ENCODE measurements around the gene PATE1. TPM values are rescaled to one million over a fixed set of nuclear protein-coding genes. Genes with fewer than 3 reads are reported as not detected.
"Not testable (repeated sequence)": the region's sequence is repeated elsewhere in the genome, so short reads cannot be mapped to it uniquely, and the experiment has no call there.

The PATE1 gene, protein sequence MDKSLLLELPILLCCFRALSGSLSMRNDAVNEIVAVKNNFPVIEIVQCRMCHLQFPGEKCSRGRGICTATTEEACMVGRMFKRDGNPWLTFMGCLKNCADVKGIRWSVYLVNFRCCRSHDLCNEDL
- not detected in 2 replicates for total RNA-seq (2014; rRNA removed; shearing (Covaris generic))

DNA sequence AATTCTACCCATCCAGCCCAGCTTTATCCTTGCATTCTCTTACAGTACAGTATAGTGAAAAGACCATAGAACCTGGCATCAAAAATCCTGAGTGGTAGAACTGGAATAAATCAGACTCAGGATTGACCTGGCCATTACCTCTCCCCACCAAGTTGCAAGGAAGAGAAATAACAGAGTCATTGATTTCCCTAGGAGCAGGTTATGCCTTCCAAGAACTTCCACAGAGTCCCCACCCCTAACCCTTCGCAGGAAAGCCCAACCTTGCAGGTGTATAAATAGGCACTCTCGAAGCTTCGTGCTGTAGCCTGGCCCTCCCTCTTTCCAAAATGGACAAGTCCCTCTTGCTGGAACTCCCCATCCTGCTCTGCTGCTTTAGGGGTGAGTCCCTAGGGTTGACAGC lies at the start of gene PATE1:
Gene PATE1 (plus strand): TSS at position 301 of the 400 bp plus-strand sequence. CDS start 26 bp downstream, at position 327.
- no peak for DNase-seq (ENCODE audit: low spot score)

DNA sequence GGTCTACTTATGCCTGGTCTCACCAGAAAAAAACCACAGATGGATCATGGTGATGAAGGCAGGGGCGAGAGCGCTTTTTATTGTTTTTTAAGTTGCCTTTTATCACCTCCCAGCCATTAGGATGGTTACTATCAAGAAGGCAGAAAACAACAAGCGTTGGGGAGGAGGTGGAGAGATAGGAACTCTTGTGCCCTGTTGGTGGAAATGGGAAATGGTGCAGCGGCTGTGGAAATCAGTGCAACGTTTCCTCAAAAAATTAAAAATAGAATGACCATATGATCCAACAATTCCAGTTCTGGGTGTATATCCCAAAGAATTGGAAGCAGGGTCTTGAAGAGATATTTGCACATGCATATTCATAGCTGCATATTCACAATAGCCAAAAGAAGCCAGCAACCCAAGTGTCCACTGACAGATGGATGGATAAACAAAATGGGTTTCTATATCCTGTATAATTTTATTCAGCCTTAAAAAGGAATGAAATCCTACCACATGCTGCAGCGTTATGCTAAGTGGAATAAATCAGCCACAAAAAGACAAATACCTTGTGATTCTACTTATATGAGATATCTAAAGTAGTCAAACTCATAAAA lies 45.0 kb upstream of the PATE1 start:
- no peak for DNase-seq (ENCODE audit: low spot score)

DNA sequence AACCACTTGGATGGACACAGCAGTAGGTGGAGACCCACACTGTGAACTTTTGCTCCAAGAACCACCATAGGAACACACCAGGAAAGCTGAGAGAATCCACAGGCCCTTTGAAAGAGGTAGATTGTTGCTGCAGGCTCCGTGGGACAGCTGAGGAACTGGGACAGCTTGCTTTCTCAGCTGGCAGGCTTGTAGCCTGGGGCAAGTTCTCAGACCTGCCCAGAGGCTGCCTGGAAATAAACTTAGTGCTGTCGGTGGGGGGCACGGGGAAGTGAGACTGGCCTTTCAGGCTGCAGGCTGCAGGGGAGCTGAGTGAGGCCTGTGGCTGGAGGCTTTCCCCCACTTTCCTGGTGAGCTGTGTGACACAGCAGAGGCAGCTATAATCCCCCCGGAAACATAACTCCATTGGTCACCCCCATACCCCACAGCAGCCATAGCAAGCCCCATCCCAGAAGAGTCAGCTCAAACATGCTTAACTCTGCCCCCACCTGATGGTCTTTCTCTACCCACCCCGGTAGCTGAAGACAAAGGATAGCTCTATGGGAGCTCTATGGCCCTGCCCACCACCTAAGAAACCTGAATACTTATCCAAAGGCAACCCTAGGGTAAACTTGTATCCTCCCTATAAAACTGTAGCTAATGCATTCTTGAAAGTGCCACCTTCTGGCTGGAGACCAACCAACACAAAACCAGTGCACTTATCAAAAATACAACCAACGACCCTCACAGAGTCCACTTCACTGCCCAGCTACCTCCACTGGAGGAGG lies 44.0 kb upstream of the PATE1 start:
- no peak for DNase-seq (ENCODE audit: low spot score)

DNA sequence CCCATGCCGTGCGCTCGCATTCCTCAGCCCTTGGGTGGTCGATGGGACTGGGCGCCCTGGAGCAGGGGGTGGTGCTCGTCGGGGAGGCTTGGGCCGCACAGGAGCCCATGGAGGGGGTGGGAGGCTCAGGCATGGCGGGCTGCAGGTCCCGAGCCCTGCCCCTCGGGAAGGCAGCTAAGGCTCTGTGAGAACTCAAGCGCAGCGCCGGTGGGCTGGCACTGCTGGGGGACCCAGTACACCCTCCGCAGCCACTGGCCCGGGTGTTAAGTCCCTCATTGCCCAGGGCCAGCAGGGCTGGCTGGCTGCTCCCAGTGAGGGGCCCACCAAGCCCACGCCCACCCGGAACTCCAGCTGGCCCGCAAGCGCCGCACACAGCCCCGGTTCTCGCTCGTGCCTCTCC lies 41.4 kb upstream of the PATE1 start:
- not testable (repeated sequence) for DNase-seq (ENCODE audit: low spot score)

DNA sequence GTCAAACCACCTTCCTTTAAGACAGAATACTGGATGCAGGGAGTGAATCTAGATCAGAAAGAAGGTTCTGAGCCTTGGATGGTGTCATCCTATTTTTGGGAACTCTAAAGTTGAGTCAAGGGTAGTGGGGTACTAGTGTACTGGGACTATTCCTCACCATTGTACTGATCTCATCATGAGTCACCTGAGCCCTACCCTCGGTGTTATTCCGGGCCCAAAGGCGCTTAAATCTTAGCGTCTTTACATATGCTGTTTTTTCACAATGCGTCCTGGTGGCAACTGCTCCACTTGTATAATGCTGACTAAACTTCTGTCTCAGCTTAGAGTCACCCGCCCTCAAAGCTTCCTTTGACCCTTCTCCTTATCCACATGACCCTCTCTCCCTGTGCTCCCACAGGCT lies 25.3 kb upstream of the PATE1 start:
- DNase-seq (ENCODE audit: low spot score), result no peak

DNA sequence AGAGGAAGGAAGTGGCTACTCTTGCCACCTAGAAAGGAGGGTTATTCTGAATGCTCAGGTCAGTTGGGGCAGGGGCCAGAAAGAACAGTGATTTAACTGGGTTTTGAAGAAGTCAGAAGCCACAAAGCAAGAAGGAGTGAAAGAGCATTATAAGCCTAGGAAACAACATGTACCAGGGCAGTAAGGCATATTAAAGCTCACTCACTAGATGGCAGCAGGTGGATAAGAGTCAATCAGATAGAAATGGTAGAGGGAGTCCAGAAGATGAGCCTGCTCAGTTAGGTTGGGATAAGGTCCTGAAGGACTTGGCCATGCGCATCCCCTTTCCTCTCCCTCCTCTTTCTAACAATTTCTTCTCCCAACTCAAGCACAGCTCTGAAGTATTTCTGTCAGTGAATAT lies 22.0 kb upstream of the PATE1 start:
- DNase-seq (ENCODE audit: low spot score), result peak; percentile 50

DNA sequence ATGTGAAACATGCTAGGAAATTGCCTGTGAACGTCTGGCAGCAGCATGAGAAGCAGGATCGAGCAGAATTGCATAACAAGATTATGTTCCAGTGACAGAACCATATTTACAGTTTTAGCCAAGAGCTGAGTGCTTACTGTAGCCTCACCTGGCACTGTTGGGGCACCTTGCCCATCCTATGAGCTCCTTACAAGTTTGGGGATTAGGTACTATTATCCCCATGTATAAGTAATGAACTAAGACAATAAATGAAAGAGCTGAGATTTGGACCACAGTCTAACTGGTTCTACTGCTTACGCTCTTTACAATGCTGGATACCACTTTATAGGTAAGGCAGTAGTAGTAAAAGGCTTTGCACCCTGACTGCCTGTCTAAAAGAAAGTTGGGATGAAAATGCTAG lies 17.1 kb upstream of the PATE1 start:
- DNase-seq (ENCODE audit: low spot score), result no peak

DNA sequence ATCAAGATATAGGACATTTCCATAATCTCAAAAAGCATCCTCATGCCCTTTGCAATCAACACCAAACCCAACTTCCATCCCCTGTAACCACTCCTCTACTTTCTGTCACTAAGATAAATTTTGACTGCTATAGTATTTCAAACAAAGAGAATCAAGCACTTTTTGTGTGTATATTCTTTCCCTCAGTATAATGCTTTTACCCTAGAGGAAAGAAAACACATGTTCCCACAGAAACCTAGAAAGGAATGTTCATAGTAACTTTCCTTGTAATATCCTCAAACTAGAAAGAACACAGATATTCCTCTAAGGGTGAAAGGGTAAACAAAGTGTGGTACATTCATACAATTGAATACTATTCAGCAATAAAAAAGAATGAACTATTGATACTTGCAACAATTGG lies 5.5 kb upstream of the PATE1 start:
- DNase-seq (ENCODE audit: low spot score), result no peak

DNA sequence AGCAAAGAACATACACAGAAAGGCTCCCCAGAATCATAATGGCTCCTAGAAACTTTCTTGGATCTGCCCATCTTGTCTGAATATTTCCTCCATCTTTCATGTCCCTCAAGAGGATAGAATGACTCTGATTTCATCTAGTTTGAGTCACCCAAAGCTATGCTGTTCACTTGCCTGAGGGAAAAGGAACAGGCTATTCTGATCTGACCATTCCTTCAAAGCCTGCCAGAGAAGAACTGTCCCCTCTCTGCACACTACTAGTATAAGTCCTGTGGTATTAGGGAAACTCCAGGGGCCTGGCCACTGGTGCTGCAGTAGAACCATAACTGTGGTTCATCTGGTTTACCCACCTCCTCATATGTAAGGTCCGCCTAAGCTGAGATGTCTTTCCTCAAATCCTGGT lies 2.4 kb upstream of the PATE1 start:
- DNase-seq (ENCODE audit: low spot score), result no peak

DNA sequence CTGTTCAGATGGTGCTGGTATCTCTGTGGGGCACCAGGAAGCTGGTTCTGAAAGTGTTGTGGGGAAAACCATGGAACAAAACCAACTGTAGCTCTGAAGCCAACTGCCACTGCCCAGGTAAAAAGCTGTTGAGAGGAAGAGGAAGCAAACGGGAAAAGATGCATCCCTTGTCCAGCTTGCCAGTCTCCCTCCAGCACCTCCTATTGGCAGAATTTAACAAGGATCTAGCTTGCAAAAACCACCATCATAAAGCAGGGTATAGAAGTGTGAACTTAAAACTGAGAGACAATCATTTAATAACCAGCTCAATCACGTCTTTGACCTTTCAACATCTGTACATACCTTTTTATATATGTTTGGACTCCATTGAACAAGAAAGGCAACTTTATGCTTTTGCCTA lies 4.5 kb downstream of the PATE1 start:
- DNase-seq (ENCODE audit: low spot score), result no peak

DNA sequence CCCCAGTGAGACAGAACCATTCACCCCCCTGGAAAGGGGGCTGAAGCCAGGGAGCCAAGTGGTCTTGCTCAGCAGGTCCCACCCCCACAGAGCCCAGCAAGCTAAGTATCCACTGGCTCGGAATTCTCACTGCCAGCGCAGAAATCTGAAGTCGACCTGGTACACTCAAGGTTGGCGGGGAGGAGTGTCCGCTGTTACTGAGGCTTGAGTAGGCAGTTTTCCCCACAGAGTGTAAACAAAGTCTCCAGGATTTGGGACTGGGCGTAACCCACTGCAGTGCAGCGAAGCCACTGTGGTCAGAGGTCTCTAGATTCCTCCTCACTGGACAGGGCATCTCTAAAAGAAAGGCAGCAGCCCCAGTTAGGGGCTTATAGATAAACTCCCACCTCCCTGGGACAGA lies 10.0 kb downstream of the PATE1 start:
- DNase-seq (ENCODE audit: low spot score), result no peak

DNA sequence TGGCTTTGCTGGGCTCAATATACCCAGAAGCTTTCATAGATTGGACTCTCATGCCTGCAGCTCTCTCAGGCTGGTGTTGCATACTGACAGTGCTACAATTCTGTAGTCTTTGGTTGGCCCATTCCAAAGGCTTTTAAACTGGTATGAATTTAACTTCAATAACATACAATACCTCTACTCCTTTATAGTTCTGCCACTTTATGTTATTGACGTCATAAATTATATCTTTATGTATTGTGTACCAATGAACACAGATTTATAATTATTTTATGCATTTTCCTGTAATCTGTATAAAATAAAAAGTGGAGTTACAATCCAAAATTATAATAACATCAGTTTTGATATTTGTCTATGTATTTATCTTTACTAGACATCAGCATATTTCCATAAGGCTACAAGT lies 16.4 kb downstream of the PATE1 start:
- DNase-seq (ENCODE audit: low spot score), result no peak

DNA sequence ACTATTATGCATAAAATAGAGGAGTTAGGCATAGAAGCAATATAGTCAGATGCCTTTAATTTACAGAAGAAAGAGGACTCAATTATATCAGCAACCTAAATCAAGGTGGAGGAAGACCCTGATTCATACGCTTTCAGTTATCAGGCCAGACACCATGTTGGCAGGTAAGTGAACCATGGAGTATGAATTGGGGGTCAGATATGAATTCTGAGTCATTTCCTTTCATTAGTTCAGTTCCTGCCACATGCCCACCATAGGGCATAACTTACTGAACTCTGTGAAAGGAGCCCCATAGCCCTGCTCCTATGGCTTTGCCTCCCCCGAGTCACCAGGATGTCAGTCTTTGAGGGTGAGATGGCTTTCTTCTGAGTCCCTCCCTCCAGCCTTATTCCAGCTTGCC lies 17.4 kb downstream of the PATE1 start:
- no peak for DNase-seq (ENCODE audit: low spot score)

DNA sequence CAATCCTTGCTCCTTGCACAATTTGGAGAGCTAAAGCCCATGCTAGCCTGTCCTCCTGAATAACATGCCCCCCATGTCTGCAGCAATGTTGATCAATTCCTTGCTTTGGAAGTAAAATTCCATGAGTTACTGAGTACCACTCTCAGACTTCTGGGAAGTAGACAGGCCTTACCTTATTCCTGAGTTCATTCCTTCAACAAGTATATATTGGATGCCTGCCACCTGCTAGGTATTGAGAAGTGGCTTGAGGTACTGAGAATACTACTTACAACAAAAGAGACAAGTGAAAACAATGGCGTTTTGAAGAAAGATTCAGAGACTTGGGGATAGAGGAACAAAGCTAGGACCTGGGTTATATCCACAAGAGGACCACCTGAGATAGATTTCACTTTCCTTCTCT lies 20.2 kb downstream of the PATE1 start:
- DNase-seq (ENCODE audit: low spot score), result no peak

DNA sequence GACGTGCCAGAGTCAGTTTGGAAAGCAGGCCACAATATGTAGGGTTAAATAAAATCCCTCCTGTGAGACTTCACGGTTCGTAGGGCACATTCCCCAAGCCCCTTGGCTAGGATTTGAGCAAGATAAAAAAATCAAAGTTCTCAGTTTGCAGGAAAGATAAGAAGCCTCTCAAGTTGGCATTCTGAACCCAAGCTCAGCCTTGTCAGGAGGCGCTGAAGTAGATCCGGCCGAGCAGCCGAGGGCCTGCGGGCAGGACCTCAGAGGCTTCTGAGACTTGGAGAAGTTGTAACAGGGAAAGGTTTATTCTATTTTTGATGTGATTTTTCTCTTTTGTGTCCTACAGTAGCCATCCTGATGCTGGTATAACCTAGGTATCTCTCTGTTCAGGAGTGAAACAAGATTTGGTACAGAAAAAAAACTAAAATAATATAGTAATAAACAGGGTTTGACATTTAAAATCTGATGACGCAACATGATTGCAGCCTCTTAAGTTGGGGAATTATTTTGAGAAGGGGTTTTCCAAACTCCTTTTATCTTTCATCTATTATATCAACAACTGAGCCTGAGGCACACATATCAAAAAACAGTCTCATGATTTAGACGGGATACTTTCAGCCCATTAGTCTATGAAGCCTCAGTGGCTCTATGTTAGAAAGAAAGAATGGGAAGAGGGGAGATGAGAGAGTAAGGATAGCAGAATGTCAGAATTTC lies 22.4 kb downstream of the PATE1 start:
- DNase-seq (ENCODE audit: low spot score), result no peak

DNA sequence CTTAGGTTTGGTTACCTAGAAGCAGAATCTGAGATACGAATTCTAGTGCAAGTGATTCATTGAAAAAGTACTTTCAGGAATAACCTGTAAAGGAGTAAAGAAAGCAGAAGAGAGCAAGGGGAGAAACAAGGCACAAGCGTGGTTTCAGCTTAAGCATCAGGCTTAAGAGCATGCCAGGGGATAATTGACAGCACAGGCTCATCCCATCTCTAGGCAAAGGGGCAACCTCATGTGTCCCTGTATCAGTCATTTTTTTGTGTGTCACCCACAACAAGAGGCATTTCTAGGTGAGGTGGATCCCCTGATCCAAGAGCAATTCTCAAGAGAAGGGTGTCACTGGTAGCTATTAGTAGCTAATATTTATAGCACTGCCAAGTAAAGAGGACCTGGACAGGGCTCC lies 24.5 kb downstream of the PATE1 start:
- no peak for DNase-seq (ENCODE audit: low spot score)

DNA sequence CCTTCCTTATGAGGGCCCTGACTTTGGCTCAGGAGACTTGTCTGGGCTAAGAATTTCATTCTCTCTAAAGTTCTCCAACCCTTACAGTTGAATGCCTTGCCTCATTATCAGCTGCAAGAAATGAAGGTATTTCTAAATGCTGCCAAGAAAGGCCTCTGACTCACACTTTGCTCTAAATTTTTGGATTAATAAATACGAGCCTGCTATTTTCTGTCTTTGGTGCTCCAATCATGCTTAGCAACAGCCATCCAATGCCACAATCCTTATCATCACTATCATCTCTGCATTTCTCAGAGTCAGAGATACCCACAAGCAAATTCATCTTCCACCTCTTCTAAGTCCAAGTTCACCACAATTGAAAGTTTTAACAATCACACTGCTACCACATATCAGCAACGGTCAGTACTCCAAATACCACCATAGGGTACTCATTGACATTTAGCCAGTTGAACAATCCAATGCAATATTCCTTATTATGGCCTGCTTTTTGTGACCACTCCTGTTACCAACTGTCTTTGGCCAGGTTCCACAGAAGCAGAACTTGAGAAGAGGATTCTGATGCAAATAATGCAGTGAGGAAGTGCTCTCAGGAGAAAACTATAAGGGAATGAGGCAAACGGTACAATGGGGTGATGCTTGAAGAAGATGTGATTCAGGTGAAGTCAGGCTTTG lies 26.9 kb downstream of the PATE1 start:
- no peak for DNase-seq (ENCODE audit: low spot score)

DNA sequence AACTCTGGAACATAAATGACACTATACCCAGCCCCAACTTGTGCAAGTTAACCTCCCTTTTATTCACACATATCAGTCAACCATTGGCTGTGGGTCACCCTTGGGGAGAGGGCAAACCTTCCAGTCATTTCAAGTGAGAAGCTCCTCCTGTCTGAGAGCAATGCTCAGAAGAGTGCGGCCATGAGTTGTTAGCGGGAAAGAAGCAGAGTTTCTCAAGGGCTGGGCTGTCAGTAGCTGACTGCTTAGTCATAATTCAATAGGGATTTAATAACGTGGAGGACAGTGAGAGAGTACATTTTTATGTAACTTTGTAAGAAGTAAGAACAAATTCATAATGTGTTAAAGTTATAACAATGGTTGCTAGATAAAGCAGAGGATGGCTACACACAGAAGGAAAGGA lies 27.4 kb downstream of the PATE1 start:
- DNase-seq (ENCODE audit: low spot score), result no peak

DNA sequence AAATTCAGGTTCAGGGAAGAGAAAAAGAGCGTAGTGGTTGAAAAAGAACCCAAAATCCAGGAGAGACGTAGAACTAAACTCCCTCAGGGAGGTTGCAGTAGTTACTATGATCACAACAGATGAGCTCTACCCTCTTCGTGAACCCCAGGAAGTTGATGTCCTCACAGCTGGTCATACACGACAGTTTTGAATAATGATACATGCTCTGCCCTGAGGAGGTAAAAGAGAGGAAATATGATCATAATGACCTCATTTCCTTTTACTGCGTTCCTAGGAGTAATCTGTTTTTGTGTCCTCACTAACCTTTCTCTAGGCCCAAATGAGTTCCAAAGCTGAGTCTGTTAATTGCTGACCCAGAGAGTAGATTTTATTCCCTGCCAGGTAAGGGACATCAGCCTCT lies 31.2 kb downstream of the PATE1 start:
- DNase-seq (ENCODE audit: low spot score), result no peak

DNA sequence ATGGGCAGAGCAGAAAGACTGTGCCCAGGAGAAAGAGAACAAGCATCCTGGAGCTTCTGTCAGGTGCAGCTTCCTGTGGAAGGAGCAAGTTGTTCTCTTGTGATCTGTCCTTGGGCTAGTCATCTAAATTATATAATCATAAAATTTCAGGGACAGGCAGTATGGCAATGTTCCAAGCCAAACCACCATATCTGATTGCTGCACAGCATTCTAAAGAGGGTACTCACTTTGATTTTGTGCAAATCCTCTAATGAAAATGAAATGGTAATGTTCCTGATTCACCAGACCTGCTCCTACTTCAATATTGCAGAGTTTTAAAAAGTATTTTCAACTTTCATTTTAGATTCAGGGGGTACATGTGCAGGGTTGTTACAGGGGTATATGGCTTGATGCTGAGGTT lies 32.6 kb downstream of the PATE1 start, which contains the start of gene PATE2:
Gene PATE2 (minus strand): TSS at position 101 of the 400 bp plus-strand sequence. CDS start 55 bp downstream, at position 46.
- DNase-seq (ENCODE audit: low spot score), result no peak

DNA sequence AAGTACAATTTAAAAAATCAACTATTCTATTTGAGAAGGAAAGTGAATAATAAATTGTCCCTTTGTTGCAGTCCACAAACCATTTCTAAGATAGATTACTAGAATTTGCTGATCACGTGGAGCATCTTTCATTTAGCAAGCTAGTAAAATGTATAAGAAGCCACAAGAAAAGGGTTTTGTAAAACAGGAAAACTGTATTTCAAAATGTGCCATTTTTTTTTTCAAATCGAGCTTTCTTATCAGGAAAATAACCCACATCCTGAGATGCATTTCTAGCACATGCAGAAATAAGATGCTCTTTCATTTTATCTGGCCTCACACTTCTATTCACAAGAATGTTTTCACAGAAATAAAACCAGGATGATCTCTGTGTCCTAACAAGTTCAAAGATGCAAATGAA lies 38.6 kb downstream of the PATE1 start:
- DNase-seq (ENCODE audit: low spot score), result no peak

DNA sequence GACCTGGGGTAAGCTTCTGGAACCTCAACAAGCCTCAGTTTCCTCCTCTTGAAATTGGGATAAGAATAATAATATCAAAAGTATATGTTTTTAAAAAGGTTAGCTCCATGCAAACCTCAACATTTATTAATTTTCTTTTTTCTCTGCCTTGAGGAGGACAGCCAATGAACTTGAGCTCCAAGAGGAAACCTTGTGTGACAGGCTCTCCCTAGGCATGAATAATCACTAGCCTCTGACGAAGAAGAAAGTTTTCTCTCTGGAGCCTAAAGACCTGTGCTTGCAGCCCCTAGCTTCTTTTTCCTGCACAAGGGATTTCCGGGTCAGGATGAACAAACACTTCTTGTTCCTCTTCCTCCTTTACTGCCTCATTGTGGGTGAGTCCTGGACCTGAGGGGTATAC lies 41.7 kb downstream of the PATE1 start, which contains the start of gene PATE3:
Gene PATE3 (plus strand): TSS at position 301 of the 400 bp plus-strand sequence. CDS start 25 bp downstream, at position 326.
- DNase-seq (ENCODE audit: low spot score), result no peak
